Embryonic facial prominence (tissue), 1 donor: ENCODE data around the gene CUL1.
"Not testable (repeated sequence)": the region's sequence is repeated elsewhere in the genome, so short reads cannot be mapped to it uniquely, and the experiment has no call there.

Source experiments
- DNase-seq: peaks from one replicate; pipeline ENCODE4 v3.0.0-alpha.2; 2016; ENCODE audit errors: extremely low spot score

Gene CUL1

GRCh38 chr7:148697256-148698006 is 1.3 kb upstream of the CUL1 start:
- DNase-seq: no peak

GRCh38 chr7:148698007-148698396 is 701 bp upstream of the CUL1 start:
- no peak for DNase-seq

GRCh38 chr7:148699024-148699781 is 500 bp downstream of the CUL1 start:
- no peak for DNase-seq

GRCh38 chr7:148699782-148700629 is 1.3 kb downstream of the CUL1 start:
- DNase-seq: no peak

- DNase-seq: no peak
Observed at GRCh38 chr7:148700661-148701064, 2.0 kb downstream of the CUL1 start.

GRCh38 chr7:148701414-148701813 is 2.7 kb downstream of the CUL1 start:
- DNase-seq: no peak

GRCh38 chr7:148702876-148703670 is 4.4 kb downstream of the CUL1 start:
- no peak for DNase-seq

GRCh38 chr7:148703671-148703962 is 4.9 kb downstream of the CUL1 start:
- not testable (repeated sequence) for DNase-seq

GRCh38 chr7:148704189-148704588 is 5.5 kb downstream of the CUL1 start:
- no peak for DNase-seq

GRCh38 chr7:148704970-148705369 is 6.3 kb downstream of the CUL1 start:
- DNase-seq: no peak

GRCh38 chr7:148706368-148706767 is 7.7 kb downstream of the CUL1 start:
- no peak for DNase-seq

GRCh38 chr7:148708026-148708885 is 9.6 kb downstream of the CUL1 start:
- DNase-seq: no peak

- no peak for DNase-seq
Observed at GRCh38 chr7:148709014-148709413, 10.3 kb downstream of the CUL1 start.

- not testable (repeated sequence) for DNase-seq
Observed at GRCh38 chr7:148710426-148710825, 11.7 kb downstream of the CUL1 start.

- DNase-seq: no peak
Observed at GRCh38 chr7:148711191-148712102, 12.7 kb downstream of the CUL1 start.

- DNase-seq: no peak
Observed at GRCh38 chr7:148712678-148713329, 14.1 kb downstream of the CUL1 start.

GRCh38 chr7:148714498-148714897 is 15.8 kb downstream of the CUL1 start:
- DNase-seq: no peak

GRCh38 chr7:148715027-148715426 is 16.3 kb downstream of the CUL1 start:
- no peak for DNase-seq

- DNase-seq: no peak
Observed at GRCh38 chr7:148717266-148717793, 18.6 kb downstream of the CUL1 start.
